Activated CD8-positive, alpha-beta memory T cell treated with anti-CD3 and anti-CD28 coated beads, Interleukin-2, amount 50 U/mL, for 48 hours (primary cell): ENCODE data around the gene PROC.
"Not testable (repeated sequence)": the region's sequence is repeated elsewhere in the genome, so short reads cannot be mapped to it uniquely, and the experiment has no call there.

Experiments
- DNase-seq: peaks from one replicate; pipeline ENCODE4 v3.0.0-alpha.2; 2020

Gene PROC

GRCh38 chr2:127428057-127428814, 10.0 kb downstream of the PROC start:
- DNase-seq = no peak

- no peak for DNase-seq
These were observed 10.5 kb downstream of the PROC start for GRCh38 chr2:127428815-127429109.

- no peak for DNase-seq
These were observed 11.1 kb downstream of the PROC start for GRCh38 chr2:127429291-127429690.

- DNase-seq = no peak
These were observed 11.7 kb downstream of the PROC start for GRCh38 chr2:127429844-127430425.

GRCh38 chr2:127431408-127432023, 13.3 kb downstream of the PROC start:
- DNase-seq = no peak

GRCh38 chr2:127434515-127434914, 16.3 kb downstream of the PROC start:
- no peak for DNase-seq

GRCh38 chr2:127437056-127437455, 18.8 kb downstream of the PROC start:
- no peak for DNase-seq

GRCh38 chr2:127437781-127438726, 19.8 kb downstream of the PROC start:
- no peak for DNase-seq

GRCh38 chr2:127439343-127439742, 21.1 kb downstream of the PROC start:
- DNase-seq = no peak

GRCh38 chr2:127448526-127448925, 30.3 kb downstream of the PROC start:
- no peak for DNase-seq

GRCh38 chr2:127449414-127449813, 31.2 kb downstream of the PROC start:
- no peak for DNase-seq

- no peak for DNase-seq
These were observed 31.7 kb downstream of the PROC start for GRCh38 chr2:127449898-127450297.

- no peak for DNase-seq
These were observed 33.8 kb downstream of the PROC start for GRCh38 chr2:127451981-127452380.

- DNase-seq = not testable (repeated sequence)
These were observed 34.2 kb downstream of the PROC start for GRCh38 chr2:127452423-127452822.

- DNase-seq = no peak
These were observed 34.8 kb downstream of the PROC start for GRCh38 chr2:127453013-127453391.

- no peak for DNase-seq
These were observed 35.4 kb downstream of the PROC start for GRCh38 chr2:127453392-127454171.

- DNase-seq = no peak
These were observed 36.7 kb downstream of the PROC start for GRCh38 chr2:127454595-127455565.

GRCh38 chr2:127455566-127456493, 37.6 kb downstream of the PROC start:
- no peak for DNase-seq

GRCh38 chr2:127456960-127457359, 38.7 kb downstream of the PROC start:
- no peak for DNase-seq

GRCh38 chr2:127462461-127462860, 44.2 kb downstream of the PROC start:
- no peak for DNase-seq
